GM10266 (cell line): ENCODE data around the gene MCF2L2.
A peak's percentile ranks its signal among the peaks of the same experiment; 100 is the strongest.

Experiments used
- DNase-seq: peaks from one replicate; pipeline ENCODE4 v3.0.0; 2012; ENCODE audit errors: extremely low spot score
- TF ChIP-seq, protein P1 (sequence below): IDR thresholded peaks from 2 replicates; pipeline ENCODE4 v1.5.1; 2012; ENCODE audit warnings: mild to moderate bottlenecking, low read depth; ENCODE audit not compliant: control insufficient read depth, insufficient read depth; ENCODE audit errors: missing control alignments

The MCF2L2 gene

DNA sequence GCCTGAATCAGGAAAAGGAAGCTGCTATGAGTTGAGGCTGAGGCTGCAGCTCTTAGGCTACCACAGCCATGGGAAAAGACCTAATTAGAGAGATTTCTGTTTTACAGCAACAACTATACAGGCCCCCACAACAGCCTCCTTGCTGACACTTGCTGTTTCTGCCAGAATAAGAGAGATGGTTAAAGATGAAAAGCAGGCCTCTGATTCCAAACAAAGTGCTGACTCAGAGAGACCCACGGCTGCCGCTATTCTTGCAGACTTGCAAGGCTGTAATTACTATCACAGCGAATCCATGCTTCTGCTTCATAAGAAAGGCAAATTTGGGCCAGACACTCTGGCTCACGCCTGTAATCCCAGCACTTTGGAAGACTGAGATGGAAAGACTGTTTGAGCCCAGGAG is 41.8 kb downstream of the MCF2L2 start:
- no peak for DNase-seq
- TF ChIP-seq, protein P1, sequence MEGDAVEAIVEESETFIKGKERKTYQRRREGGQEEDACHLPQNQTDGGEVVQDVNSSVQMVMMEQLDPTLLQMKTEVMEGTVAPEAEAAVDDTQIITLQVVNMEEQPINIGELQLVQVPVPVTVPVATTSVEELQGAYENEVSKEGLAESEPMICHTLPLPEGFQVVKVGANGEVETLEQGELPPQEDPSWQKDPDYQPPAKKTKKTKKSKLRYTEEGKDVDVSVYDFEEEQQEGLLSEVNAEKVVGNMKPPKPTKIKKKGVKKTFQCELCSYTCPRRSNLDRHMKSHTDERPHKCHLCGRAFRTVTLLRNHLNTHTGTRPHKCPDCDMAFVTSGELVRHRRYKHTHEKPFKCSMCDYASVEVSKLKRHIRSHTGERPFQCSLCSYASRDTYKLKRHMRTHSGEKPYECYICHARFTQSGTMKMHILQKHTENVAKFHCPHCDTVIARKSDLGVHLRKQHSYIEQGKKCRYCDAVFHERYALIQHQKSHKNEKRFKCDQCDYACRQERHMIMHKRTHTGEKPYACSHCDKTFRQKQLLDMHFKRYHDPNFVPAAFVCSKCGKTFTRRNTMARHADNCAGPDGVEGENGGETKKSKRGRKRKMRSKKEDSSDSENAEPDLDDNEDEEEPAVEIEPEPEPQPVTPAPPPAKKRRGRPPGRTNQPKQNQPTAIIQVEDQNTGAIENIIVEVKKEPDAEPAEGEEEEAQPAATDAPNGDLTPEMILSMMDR: no peak

DNA sequence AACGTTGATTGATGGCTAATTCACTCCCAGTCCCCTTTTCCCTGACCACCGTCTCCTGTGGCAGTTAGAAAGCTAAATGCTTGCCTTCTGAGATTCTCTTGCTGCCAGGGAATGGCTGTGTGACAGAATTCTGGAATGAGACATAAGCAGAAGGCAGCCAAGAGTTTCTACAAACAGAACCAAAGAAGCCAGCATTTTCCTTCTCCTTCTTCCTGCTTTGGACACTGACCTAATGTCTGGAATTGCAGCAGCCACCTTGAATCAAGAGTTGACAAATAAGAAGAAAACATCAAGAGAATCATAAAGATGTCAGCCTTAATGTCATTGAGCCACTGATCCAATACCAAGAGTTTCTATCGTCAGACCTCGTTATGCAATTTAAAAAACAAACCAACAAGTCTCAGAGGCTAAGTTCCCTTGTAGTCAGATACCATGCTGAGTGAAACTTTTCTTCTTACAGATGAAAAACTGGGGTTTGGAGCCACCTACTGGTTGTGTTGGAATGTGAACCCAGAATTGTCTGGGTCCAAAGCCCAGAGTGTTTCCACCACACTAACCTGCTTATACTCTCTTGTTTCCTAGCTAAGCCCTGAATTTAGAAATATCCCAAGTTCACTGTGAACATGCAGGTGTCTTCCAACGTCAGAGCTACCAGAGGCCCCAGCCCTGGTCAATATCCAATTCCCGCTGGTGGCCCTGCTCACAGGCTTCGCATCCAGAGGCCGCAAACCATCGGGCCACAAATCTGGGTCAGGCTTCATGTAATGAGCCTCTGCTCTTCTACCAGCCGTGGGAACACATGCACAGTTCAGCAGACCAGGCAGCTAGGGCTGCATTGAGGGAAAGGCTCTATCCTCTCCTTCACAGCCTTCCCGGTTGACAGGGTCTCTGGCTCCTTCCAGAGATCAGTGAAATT is 42.5 kb downstream of the MCF2L2 start:
- DNase-seq: peak; percentile 69
- TF ChIP-seq, protein P1: peak; percentile 81

DNA sequence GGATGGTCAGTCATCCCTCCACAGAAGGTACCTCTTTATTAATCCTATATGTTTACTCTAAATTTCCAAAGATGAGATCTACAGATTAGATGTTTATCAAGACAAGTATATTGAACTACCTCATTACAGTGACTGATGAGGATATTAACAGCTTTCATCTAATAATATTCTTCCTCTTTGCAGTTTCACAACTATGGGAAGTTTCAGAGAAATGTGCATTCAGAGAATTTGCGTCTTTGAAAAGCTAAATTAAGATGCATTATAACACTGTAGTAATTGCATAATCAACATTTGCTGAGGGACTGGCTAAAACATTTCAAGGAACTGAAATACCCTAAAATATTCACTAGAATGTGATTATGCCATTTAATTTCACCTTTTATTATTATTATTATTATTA is 46.7 kb downstream of the MCF2L2 start:
- TF ChIP-seq, protein P1: no peak
- DNase-seq: no peak

DNA sequence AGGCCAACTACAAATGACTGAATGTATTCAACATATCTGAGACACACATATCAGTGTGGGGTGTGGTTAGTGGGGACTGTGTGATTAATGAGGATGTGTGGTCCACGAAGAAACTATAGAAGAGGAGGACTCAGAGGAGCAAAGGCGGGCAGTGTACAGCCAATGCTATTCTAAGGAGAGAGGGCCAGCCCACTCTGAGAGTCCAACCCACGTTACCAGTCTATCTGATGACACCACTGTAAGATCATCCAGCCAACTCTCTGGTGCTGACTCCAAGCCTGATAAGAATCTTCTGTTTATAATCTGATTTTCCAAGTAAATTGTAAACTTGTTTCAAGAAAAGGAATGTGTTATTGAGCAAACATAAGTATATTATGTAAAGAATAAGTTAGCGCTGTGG is 47.2 kb downstream of the MCF2L2 start:
- no peak for DNase-seq
- TF ChIP-seq, protein P1: no peak

DNA sequence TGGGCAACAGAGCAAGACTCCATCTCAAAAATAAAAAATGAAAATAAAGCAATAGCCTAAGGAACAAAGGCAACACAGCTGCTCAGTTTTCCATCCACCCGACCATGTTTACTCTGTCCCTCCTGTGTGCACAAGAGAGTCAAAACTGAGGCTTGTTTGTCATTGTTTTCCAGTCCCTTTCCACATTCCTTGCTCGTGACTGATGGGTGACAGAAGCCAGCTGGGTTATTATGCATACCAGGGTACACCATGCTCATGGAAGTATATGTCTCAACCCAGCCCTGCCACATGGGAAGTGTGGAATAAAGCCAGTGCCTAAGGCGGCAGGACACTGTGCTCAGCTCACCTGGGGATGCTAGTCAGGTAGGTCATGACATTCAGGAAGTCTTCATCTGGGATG is 49.5 kb downstream of the MCF2L2 start:
- TF ChIP-seq, protein P1: no peak
- no peak for DNase-seq

DNA sequence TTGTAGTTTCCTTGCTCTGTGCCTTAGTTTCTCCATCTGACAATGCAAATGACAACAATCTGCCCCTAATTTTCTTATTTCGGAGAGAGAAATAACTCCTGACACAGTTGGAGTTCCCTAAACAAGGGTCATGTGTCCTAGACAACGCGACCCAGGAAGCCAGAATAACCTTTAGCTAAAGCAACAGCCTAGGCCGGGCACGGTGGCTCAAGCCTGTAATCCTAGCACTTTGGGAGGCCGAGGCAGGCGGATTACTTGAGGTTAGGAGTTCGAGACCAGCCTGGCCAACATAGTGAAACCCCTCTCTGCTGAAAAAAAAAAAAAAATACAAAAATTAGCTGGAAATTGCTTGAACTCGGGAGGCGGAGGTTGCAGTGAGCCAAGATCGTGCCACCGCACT is 49.9 kb downstream of the MCF2L2 start:
- DNase-seq: no peak
- TF ChIP-seq, protein P1: no peak

DNA sequence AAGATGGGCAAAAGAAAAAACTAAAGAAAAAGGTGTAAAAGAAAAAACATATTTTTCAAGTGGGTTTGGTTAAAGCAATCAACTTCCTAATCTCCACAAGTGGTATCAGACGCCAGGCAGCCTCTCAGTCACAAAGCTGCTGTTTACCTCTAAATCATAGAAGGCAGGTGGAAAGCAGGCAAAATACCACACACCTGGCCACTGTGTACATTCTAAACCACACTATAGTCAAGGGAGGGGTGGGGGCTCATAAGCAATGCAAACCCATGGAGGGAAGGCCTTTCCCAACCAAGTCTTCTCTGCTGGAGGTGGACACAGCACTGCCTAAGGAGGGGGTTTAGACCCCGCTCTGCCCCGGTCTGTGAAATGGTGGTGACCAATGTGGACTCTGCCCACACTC is 50.4 kb downstream of the MCF2L2 start:
- TF ChIP-seq, protein P1: no peak

More for the DNA sequence above, 50.4 kb downstream of the MCF2L2 start:
- DNase-seq: no peak
